Fibroblast of lung (primary cell): ENCODE measurements around the gene ERCC1. TPM values are rescaled to one million over a fixed set of nuclear protein-coding genes. Genes with fewer than 3 reads are reported as not detected.
"Not testable (repeated sequence)": the region's sequence is repeated elsewhere in the genome, so short reads cannot be mapped to it uniquely, and the experiment has no call there.

Experiments
- DNase-seq, 2 donors: peaks; one replicate each; pipeline versions ENCODE4 v3.0.0 to v3.0.0-alpha.2; 2010; ENCODE audit warnings: low read depth in 2 of 2
- H2AFZ ChIP-seq: 2 replicates; pipeline ENCODE4 v1.5.1; 2012; ENCODE audit warnings: low read length, control low read depth, inconsistent platforms
- H3K27ac ChIP-seq: 2 replicates; pipeline ENCODE4 v1.5.1; 2011; ENCODE audit warnings: low read length, control low read depth; ENCODE audit not compliant: insufficient read depth
- H3K27me3 ChIP-seq: 2 replicates; pipeline ENCODE4 v1.5.1; 2011; ENCODE audit warnings: mild to moderate bottlenecking, low read length; ENCODE audit not compliant: control insufficient read depth, insufficient read depth
- H3K36me3 ChIP-seq: 2 replicates; pipeline ENCODE4 v1.5.1; 2011; ENCODE audit warnings: low read length; ENCODE audit not compliant: control insufficient read depth, insufficient read depth
- H3K4me1 ChIP-seq: 2 replicates; pipeline ENCODE4 v1.5.1; 2011; ENCODE audit warnings: low read length; ENCODE audit not compliant: control insufficient read depth, insufficient read depth; ENCODE audit errors: extremely low read depth
- H3K4me2 ChIP-seq: 2 replicates; pipeline ENCODE4 v1.5.1; 2011; ENCODE audit warnings: low read length, control low read depth; ENCODE audit not compliant: insufficient read depth; ENCODE audit errors: extremely low read depth
- H3K4me3 ChIP-seq, 4 experiments: fragments of 200-600 bp in 1 of 4; sonication (generic) in 1 of 4; replicated peaks in 1 of 4; 2 replicates each; pipeline ENCODE4 v1.5.1; 2011 to 2016; ENCODE audit warnings: low read length in 4 of 4, low read depth in 3 of 4, mild to moderate bottlenecking in 3 of 4, control low read depth in 2 of 4, inconsistent platforms in 1 of 4, mixed read lengths in 1 of 4; ENCODE audit not compliant: insufficient read depth in 1 of 4; ENCODE audit errors: control extremely low read depth in 1 of 4
- H3K79me2 ChIP-seq: 2 replicates; pipeline ENCODE4 v1.5.1; 2012; ENCODE audit warnings: mild to moderate bottlenecking, low read length, inconsistent platforms; ENCODE audit not compliant: control insufficient read depth, insufficient read depth
- H3K9ac ChIP-seq: 2 replicates; pipeline ENCODE4 v1.5.1; 2011; ENCODE audit warnings: mild to moderate bottlenecking, low read length, control low read depth; ENCODE audit not compliant: insufficient read depth
- H3K9me3 ChIP-seq: 2 replicates; pipeline ENCODE4 v1.5.1; 2012; ENCODE audit warnings: low read depth, low read length; ENCODE audit not compliant: control insufficient read depth, insufficient read depth
- H4K20me1 ChIP-seq: 2 replicates; pipeline ENCODE4 v1.5.1; 2011; ENCODE audit warnings: low read length; ENCODE audit not compliant: control insufficient read depth, insufficient read depth; ENCODE audit errors: extremely low read depth
- CTCF ChIP-seq, 2 donors: IDR thresholded peaks in 1 of 2; conservative IDR thresholded peaks in 1 of 2; 1 replicate in 1 of 2; 2 replicates in 1 of 2; pipeline ENCODE4 v1.5.1; 2011 to 2012; ENCODE audit warnings: low read length in 2 of 2, control low read depth in 1 of 2, inconsistent platforms in 1 of 2, low read depth in 1 of 2, mild to moderate bottlenecking in 1 of 2
- EZH2 ChIP-seq: IDR thresholded peaks from 2 replicates; pipeline ENCODE4 v1.5.1; 2012; ENCODE audit warnings: low read length, control low read depth, mild to moderate bottlenecking; ENCODE audit errors: missing control alignments
- polyA plus RNA-seq, 2 donors: library from polyadenylated mRNA; depleted of rRNA in 1 of 2; stranded (reverse) in 1 of 2; unstranded in 1 of 2; fragments of >200 nt; gene quantifications; 2 replicates each; pipeline ENCODE4 v1.2.1, GENCODE V29; 2011 to 2012; ENCODE audit warnings: missing spikeins in 1 of 2
- total RNA-seq: library from RNA; depleted of rRNA; stranded (reverse); fragments of >200 nt; gene quantifications from 2 replicates; pipeline ENCODE4 v1.2.1, GENCODE V29; 2014

ERCC1 gene
- total and polyA plus RNA-seq, 2 donors (not counting 1 experiment from before 2014, with no cell fraction given) = 49.3 to 81.1 TPM

- no peak for DNase-seq
- H3K27me3 ChIP-seq = no peaks in the 10 kb centered on the region
- no peaks in the 10 kb centered on the region for H3K79me2 ChIP-seq
- no peak overlapping the region for H3K4me2 ChIP-seq
- no peak overlapping the region for H3K4me3 ChIP-seq
- no peaks in the 10 kb centered on the region for H4K20me1 ChIP-seq
- no peaks in the 10 kb centered on the region for H3K36me3 ChIP-seq
- no peak overlapping the region for H3K27ac ChIP-seq
- H3K9ac ChIP-seq = no peak overlapping the region
- H3K9me3 ChIP-seq = no peaks in the 10 kb centered on the region
- peaks cover 6% of the 10 kb centered on the region for H3K4me1 ChIP-seq
- H2AFZ ChIP-seq = no peak overlapping the region
- TF ChIP-seq CTCF (conservative IDR thresholded peaks at IDR 0.05 in 1 of 2, IDR thresholded peaks at IDR 0.05 in 1 of 2; ENCODE audit: low read depth in 1 of 2, low read length in 2 of 2) (no peak), EZH2 (no peak)
Measured at GRCh38 chr19:45437328-45437727, 13.6 kb upstream of the ERCC1 start.

- H3K4me1 ChIP-seq, H2AFZ ChIP-seq: not testable (repeated sequence)
Measured at GRCh38 chr19:45432543-45432942, 8.8 kb upstream of the ERCC1 start.

GRCh38 chr19:45431008-45431407, 7.3 kb upstream of the ERCC1 start:
- not testable (repeated sequence) for H3K36me3 ChIP-seq, H3K9ac ChIP-seq, H3K4me3 ChIP-seq, H3K27ac ChIP-seq, H4K20me1 ChIP-seq, H3K4me1 ChIP-seq, H3K27me3 ChIP-seq, H3K9me3 ChIP-seq, H2AFZ ChIP-seq, H3K79me2 ChIP-seq
- H3K4me2 ChIP-seq = peak overlapping the region; percentile 25
- peak in 1 of 2 donors; percentile 85 for DNase-seq

More at GRCh38 chr19:45432543-45432942, 8.8 kb upstream of the ERCC1 start:
- DNase-seq, H3K9me3 ChIP-seq, H3K27ac ChIP-seq, H3K4me3 ChIP-seq, H3K9ac ChIP-seq, H3K27me3 ChIP-seq, H3K79me2 ChIP-seq, H3K4me2 ChIP-seq, H4K20me1 ChIP-seq, H3K36me3 ChIP-seq: not testable (repeated sequence)

- not testable (repeated sequence) for DNase-seq, H3K9ac ChIP-seq, H3K27ac ChIP-seq, H3K9me3 ChIP-seq, H2AFZ ChIP-seq, H4K20me1 ChIP-seq, H3K4me2 ChIP-seq, H3K36me3 ChIP-seq, H3K79me2 ChIP-seq, H3K27me3 ChIP-seq, H3K4me3 ChIP-seq
- H3K4me1 ChIP-seq = peaks cover 14% of the 10 kb centered on the region
Measured at GRCh38 chr19:45429896-45430295, 6.2 kb upstream of the ERCC1 start.
